ENCODE data around the gene UBFD1.
"Not testable (repeated sequence)": the region's sequence is repeated elsewhere in the genome, so short reads cannot be mapped to it uniquely, and the experiment has no call there.

DNA sequence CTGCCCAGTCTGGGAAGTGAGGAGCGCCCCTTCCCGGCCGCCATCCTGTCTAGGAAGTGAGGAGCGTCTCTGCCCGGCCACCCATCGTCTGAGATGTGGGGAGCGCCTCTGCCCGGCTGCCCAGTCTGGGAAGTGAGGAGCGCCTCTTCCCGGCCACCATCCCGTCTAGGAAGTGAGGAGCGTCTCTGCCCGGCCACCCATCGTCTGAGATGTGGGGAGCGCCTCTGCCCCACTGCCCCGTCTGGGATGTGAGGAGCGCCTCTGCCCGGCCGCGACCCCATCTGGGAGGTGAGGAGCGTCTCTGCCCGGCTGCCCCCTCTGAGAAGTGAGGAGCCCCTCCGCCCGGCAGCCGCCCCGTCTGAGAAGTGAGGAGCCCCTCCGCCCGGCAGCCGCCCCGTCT is 25.7 kb downstream of the UBFD1 start:
- TF ChIP-seq, protein P1, sequence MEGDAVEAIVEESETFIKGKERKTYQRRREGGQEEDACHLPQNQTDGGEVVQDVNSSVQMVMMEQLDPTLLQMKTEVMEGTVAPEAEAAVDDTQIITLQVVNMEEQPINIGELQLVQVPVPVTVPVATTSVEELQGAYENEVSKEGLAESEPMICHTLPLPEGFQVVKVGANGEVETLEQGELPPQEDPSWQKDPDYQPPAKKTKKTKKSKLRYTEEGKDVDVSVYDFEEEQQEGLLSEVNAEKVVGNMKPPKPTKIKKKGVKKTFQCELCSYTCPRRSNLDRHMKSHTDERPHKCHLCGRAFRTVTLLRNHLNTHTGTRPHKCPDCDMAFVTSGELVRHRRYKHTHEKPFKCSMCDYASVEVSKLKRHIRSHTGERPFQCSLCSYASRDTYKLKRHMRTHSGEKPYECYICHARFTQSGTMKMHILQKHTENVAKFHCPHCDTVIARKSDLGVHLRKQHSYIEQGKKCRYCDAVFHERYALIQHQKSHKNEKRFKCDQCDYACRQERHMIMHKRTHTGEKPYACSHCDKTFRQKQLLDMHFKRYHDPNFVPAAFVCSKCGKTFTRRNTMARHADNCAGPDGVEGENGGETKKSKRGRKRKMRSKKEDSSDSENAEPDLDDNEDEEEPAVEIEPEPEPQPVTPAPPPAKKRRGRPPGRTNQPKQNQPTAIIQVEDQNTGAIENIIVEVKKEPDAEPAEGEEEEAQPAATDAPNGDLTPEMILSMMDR (IDR thresholded peaks at IDR 0.05) = not testable (repeated sequence)
- not testable (repeated sequence) for TF ChIP-seq POLR2A (IDR thresholded peaks at IDR 0.05)
